SH-SY5Y (cell line): ENCODE data around the gene SLK.

Source experiments
- GATA2 ChIP-seq: IDR thresholded peaks from 2 replicates; pipeline ENCODE4 v1.6.1; 2011; ENCODE audit warnings: mild to moderate bottlenecking, low read depth, low read length
- GATA3 ChIP-seq: IDR thresholded peaks from 2 replicates; pipeline ENCODE4 v1.6.1; 2011; ENCODE audit warnings: low read depth, mild to moderate bottlenecking, low read length, moderate library complexity

DNA sequence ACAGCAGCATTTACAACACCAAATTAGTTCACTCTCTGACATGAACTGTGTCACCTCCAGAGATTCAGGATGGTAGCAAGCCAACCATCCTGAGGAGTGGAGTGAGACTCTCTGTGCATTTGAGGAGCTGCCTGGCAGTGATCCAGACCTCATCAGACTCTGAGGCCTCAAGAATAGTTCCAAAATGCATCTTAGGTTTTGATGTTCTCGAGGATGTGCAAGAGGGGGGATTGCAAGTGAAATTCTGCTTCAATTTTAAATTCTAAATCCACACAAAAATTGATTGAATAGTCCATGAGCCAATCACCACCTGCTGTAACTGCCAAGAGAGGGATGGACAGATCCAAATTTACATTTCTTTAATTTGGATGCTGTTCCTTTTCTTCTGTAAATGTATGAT lies 49.7 kb downstream of the SLK start:
- TF ChIP-seq GATA2 (no peak), GATA3 (no peak)
